Measurements from ENCODE around the gene GPRASP1.

GRCh38 chrX:102654696-102655095, 3.4 kb downstream of the GPRASP1 start:
- TF ChIP-seq CTCF (IDR thresholded peaks at IDR 0.05) (no peak), POLR2A (IDR thresholded peaks at IDR 0.05) (no peak), EP300 (IDR thresholded peaks at IDR 0.05; ENCODE audit: low read depth) (no peak), POLR2AphosphoS5 (IDR thresholded peaks at IDR 0.05) (no peak)
